ENCODE data around the gene DELE1.

DELE1 gene

GRCh38 chr5:141904551-141904950, 19.1 kb upstream of the DELE1 start (continued):
- no peak for TF ChIP-seq PRDM2 (tag by site-specific recombination; IDR thresholded peaks at IDR 0.05; ENCODE audit: borderline replicate concordance)

GRCh38 chr5:141906517-141906916, 17.2 kb upstream of the DELE1 start:
- POLR2A ChIA-PET = interaction anchor here (0.9 to 1.0 kb wide), 2 partner anchors 9 to 17 kb away, joined by 3 to 4 read pairs; partner anchors contain the start of gene DELE1
- Histone ChIP-seq H3K36me3 (ENCODE audit: control insufficient read depth in 2 of 2, insufficient read depth in 1 of 2, low read length in 2 of 2) (no peaks in the 10 kb centered on the region), H3K4me1 (ENCODE audit: control insufficient read depth, insufficient read depth, low read length) (peaks cover 2% of the 10 kb centered on the region; the same call in 1 of the 2 replicates), H3K4me3 (ENCODE audit: low read depth, low read length) (no peak overlapping the region), H3K27ac (ENCODE audit: extremely low read depth, low read depth, low read length) (no peak overlapping the region), H3K9me3 (ENCODE audit: control insufficient read depth, insufficient read depth, low read depth, low read length) (no peaks in the 10 kb centered on the region)
- no peak for TF ChIP-seq ZNF747 (tag by site-specific recombination; IDR thresholded peaks at IDR 0.05)
- TF ChIP-seq GLIS1 (tag by site-specific recombination; IDR thresholded peaks at IDR 0.05) = no peak
- TF ChIP-seq ZNF366 (tag by site-specific recombination; conservative IDR thresholded peaks at IDR 0.05) = 0 out of 2 replicates have a peak, but pooled peaks have one; percentile 21
- TF ChIP-seq PRDM10 (tag by site-specific recombination; IDR thresholded peaks at IDR 0.05) = no peak
- CTCF ChIA-PET = interaction anchor here (0.7 to 2.6 kb wide), 5 partner anchors 9 to 681 kb away, joined by 3 to 7 read pairs (median 3); no protein-coding TSS in a partner anchor

GRCh38 chr5:141906972-141907371, 16.7 kb upstream of the DELE1 start:
- Histone ChIP-seq H3K4me1 (ENCODE audit: control insufficient read depth, insufficient read depth, low read length) (peaks cover 2% of the 10 kb centered on the region; the same call in 1 of the 2 replicates), H3K27ac (ENCODE audit: extremely low read depth, low read depth, low read length) (no peak overlapping the region), H3K4me3 (ENCODE audit: low read depth, low read length) (no peak overlapping the region), H3K9me3 (ENCODE audit: control insufficient read depth, insufficient read depth, low read depth, low read length) (no peaks in the 10 kb centered on the region), H3K36me3 (ENCODE audit: control insufficient read depth in 2 of 2, insufficient read depth in 1 of 2, low read length in 2 of 2) (no peaks in the 10 kb centered on the region)
- ChIA-PET CTCF (interaction anchor here (0.6 to 2.6 kb wide), 5 partner anchors 9 to 680 kb away, joined by 3 to 7 read pairs (median 3); no protein-coding TSS in a partner anchor), POLR2A (interaction anchor here (0.9 to 1.0 kb wide), 2 partner anchors 8 to 16 kb away, joined by 3 to 4 read pairs; partner anchors contain the start of gene DELE1)
- TF ChIP-seq REPIN1 (tag by site-specific recombination; IDR thresholded peaks at IDR 0.05; ENCODE audit: low read depth) (no peak), ZNF624 (tag by site-specific recombination; IDR thresholded peaks at IDR 0.05) (no peak), ZNF580 (tag by site-specific recombination; IDR thresholded peaks at IDR 0.05) (no peak), ZNF280C (tag by site-specific recombination; IDR thresholded peaks at IDR 0.05) (no peak), ZNF514 (tag by site-specific recombination; IDR thresholded peaks at IDR 0.05) (no peak), ZNF426 (tag by site-specific recombination; IDR thresholded peaks at IDR 0.05) (no peak), ZNF248 (tag by site-specific recombination; IDR thresholded peaks at IDR 0.05) (no peak), ZNF626 (tag by site-specific recombination; IDR thresholded peaks at IDR 0.05) (no peak), ZNF302 (tag by site-specific recombination; IDR thresholded peaks at IDR 0.05; ENCODE audit: low read depth) (no peak), ZNF549 (tag by site-specific recombination; IDR thresholded peaks at IDR 0.05) (no peak), ZBTB11 (tag by site-specific recombination; conservative IDR thresholded peaks at IDR 0.05; ENCODE audit: low read depth) (no peak), ZNF629 (tag by site-specific recombination; IDR thresholded peaks at IDR 0.05) (no peak)

All from HEK293 (cell line).